Retinal pigment epithelial cell (primary cell): ENCODE data around the gene IL1RAPL1.
A peak's percentile ranks its signal among the peaks of the same experiment; 100 is the strongest.

Experiments
- DNase-seq: peaks from one replicate; pipeline ENCODE4 v3.0.0-alpha.2; 2010; ENCODE audit warnings: low read depth
- H3K4me3 ChIP-seq: 2 replicates; pipeline ENCODE4 v1.5.1; 2011; ENCODE audit warnings: mild to moderate bottlenecking, low read length, control low read depth, moderate library complexity
- TF ChIP-seq, protein P1 (sequence below): conservative IDR thresholded peaks from 2 replicates; pipeline ENCODE4 v1.5.1; 2011; ENCODE audit warnings: low read depth, low read length, control low read depth, inconsistent platforms

Gene IL1RAPL1

DNA sequence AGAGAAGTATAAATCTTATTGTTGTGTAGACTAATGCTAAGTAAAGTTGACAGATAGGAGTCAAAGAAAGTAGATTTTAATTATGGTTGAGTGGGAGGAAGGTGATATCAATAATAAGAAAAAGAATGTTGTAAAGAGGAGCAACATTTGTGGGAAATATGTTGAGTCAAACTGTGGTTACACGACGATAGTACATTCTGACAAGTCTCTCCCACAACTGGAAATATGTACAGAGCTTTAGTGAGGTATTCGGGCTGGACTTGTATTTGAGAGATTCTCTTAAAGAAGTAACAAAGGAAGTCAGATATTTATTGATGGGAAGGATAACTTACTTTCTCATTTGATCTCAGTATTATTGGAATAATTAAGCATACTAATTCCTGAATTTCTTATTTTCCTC lies 1102.8 kb downstream of the IL1RAPL1 start:
- TF ChIP-seq, protein P1, sequence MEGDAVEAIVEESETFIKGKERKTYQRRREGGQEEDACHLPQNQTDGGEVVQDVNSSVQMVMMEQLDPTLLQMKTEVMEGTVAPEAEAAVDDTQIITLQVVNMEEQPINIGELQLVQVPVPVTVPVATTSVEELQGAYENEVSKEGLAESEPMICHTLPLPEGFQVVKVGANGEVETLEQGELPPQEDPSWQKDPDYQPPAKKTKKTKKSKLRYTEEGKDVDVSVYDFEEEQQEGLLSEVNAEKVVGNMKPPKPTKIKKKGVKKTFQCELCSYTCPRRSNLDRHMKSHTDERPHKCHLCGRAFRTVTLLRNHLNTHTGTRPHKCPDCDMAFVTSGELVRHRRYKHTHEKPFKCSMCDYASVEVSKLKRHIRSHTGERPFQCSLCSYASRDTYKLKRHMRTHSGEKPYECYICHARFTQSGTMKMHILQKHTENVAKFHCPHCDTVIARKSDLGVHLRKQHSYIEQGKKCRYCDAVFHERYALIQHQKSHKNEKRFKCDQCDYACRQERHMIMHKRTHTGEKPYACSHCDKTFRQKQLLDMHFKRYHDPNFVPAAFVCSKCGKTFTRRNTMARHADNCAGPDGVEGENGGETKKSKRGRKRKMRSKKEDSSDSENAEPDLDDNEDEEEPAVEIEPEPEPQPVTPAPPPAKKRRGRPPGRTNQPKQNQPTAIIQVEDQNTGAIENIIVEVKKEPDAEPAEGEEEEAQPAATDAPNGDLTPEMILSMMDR: no peak
- H3K4me3 ChIP-seq: no peak overlapping the region
- peak; percentile 21 for DNase-seq

DNA sequence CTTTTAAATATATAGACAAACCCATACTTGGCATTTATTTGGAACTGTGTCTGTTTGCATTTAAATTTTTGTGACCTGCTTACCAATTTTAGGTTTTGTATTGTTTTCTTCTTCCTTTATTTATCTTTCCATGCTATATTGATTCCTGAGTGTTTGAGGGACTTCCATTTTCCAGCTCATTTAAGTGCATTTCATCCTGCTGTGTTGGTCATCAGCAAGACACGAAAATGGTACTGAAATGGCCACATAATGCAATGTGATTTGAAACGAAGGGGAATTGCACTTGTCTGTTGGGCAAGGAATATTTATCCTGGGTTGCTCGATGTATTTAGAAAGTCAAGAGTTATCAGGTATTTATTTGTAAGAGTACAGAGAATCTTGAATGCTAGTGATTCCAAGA lies 1103.8 kb downstream of the IL1RAPL1 start:
- TF ChIP-seq, protein P1: no peak
- DNase-seq: no peak
- H3K4me3 ChIP-seq: no peak overlapping the region

DNA sequence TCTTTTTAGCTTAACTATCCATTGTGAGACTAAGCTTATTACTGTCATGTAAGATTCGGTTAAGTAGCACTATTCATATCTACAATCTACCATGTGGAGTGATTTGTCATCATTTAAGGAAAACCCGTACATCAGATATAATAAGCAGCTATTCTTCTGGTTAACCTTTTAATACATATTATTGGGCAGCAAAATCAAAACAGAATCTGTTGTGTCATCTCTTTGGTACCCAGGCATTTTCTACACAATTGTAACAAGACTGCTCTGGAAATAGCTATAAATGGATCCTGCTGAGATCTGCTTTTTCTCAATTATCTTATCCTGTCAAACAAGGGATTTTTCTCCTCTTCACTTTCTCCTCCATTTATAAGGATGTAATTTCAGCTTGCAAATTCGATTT lies 1106.7 kb downstream of the IL1RAPL1 start:
- no peak for DNase-seq
- no peak overlapping the region for H3K4me3 ChIP-seq
- TF ChIP-seq, protein P1: no peak

DNA sequence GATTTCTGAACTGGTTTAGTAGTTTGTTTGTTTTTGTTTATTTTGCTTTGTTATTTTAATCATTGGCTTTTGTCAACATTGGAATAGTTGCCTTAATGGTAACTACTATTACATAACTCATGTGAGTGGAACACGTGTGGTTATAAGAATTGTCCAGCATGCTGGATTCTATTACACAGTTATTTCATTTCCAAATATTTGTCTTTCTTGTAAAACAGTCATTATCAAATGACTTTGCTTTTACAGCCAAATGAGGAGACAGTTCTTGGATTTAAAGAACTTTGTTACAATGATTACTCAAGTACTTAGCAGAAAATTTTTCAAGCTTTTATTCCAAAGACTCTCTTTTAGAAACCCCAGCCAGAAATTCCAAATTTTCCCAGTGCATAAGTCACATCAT lies 1112.0 kb downstream of the IL1RAPL1 start:
- no peak overlapping the region for H3K4me3 ChIP-seq
- TF ChIP-seq, protein P1: no peak
- no peak for DNase-seq

DNA sequence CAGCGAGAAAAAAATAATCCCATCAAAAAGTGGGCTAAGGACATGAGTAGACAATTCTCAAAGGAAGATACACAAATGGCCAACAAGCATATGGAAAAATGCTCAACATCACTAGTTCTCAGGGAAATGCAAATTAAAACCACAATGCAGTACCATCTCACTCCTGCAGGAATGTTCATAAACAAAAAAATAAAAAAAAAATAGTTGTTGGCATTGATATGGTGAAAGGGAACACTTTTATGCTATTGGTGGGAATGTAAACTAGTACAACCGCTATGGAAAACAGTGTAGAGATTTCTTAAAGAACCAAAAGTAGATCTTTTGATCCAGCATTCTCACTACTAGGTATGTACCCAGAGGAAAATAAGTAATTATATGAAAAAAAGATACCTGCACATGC lies 1119.8 kb downstream of the IL1RAPL1 start:
- no peak for DNase-seq
- TF ChIP-seq, protein P1: no peak

DNA sequence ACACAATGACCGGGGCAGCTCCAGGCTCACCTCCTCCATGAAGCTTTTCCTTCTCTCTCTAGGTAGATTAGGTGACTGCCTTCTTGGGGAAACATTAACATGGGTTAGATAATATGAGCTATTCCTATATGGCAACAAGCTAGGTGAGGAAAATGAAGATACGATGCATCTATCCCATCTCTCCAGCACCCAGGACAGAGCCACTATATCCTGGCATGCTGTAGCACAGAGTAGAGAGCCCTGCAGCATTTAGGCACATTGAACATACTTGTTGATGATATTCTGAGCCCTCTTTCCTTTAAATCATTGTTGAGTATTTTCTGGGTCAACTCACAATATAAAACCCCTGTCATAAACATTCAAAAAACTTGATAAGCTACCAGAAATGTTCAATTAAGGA lies 1133.9 kb downstream of the IL1RAPL1 start:
- TF ChIP-seq, protein P1: no peak
- no peak for DNase-seq

More for the DNA sequence above, 1119.8 kb downstream of the IL1RAPL1 start:
- no peak overlapping the region for H3K4me3 ChIP-seq

DNA sequence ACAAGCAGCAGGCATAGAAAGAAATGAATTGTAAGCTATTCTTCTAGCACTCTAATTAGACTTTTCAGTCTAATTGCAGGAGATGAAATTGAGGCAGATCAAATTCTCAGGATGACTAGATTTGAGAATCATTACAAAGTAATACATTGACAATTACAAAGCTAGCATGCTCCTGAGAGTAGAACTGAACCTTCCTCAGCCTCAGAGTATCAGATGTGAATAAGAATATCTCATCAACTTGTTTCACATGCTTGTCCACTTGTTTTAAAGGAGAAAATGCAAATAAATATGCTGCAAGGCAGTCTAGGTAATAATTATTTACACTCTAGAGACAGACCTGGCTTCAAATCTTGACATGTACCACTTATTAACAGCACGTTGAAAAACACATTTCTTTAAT lies 1137.1 kb downstream of the IL1RAPL1 start:
- TF ChIP-seq, protein P1: no peak
- H3K4me3 ChIP-seq: no peak overlapping the region
- no peak for DNase-seq

More for the DNA sequence above, 1133.9 kb downstream of the IL1RAPL1 start:
- H3K4me3 ChIP-seq: no peak overlapping the region
